Fibroblast of lung (primary cell): ENCODE measurements around the gene ITPR1. TPM values are rescaled to one million over a fixed set of nuclear protein-coding genes. Genes with fewer than 3 reads are reported as not detected.

Experiments
- DNase-seq, 2 donors: peaks; one replicate each; pipeline versions ENCODE4 v3.0.0 to v3.0.0-alpha.2; 2010; ENCODE audit warnings: low read depth in 2 of 2
- H2AFZ ChIP-seq: 2 replicates; pipeline ENCODE4 v1.5.1; 2012; ENCODE audit warnings: low read length, control low read depth, inconsistent platforms
- H3K27ac ChIP-seq: 2 replicates; pipeline ENCODE4 v1.5.1; 2011; ENCODE audit warnings: low read length, control low read depth; ENCODE audit not compliant: insufficient read depth
- H3K27me3 ChIP-seq: 2 replicates; pipeline ENCODE4 v1.5.1; 2011; ENCODE audit warnings: mild to moderate bottlenecking, low read length; ENCODE audit not compliant: control insufficient read depth, insufficient read depth
- H3K36me3 ChIP-seq: 2 replicates; pipeline ENCODE4 v1.5.1; 2011; ENCODE audit warnings: low read length; ENCODE audit not compliant: control insufficient read depth, insufficient read depth
- H3K4me1 ChIP-seq: 2 replicates; pipeline ENCODE4 v1.5.1; 2011; ENCODE audit warnings: low read length; ENCODE audit not compliant: control insufficient read depth, insufficient read depth; ENCODE audit errors: extremely low read depth
- H3K4me2 ChIP-seq: 2 replicates; pipeline ENCODE4 v1.5.1; 2011; ENCODE audit warnings: low read length, control low read depth; ENCODE audit not compliant: insufficient read depth; ENCODE audit errors: extremely low read depth
- H3K4me3 ChIP-seq, 4 experiments: fragments of 200-600 bp in 1 of 4; sonication (generic) in 1 of 4; replicated peaks in 1 of 4; 2 replicates each; pipeline ENCODE4 v1.5.1; 2011 to 2016; ENCODE audit warnings: low read length in 4 of 4, low read depth in 3 of 4, mild to moderate bottlenecking in 3 of 4, control low read depth in 2 of 4, inconsistent platforms in 1 of 4, mixed read lengths in 1 of 4; ENCODE audit not compliant: insufficient read depth in 1 of 4; ENCODE audit errors: control extremely low read depth in 1 of 4
- H3K79me2 ChIP-seq: 2 replicates; pipeline ENCODE4 v1.5.1; 2012; ENCODE audit warnings: mild to moderate bottlenecking, low read length, inconsistent platforms; ENCODE audit not compliant: control insufficient read depth, insufficient read depth
- H3K9ac ChIP-seq: 2 replicates; pipeline ENCODE4 v1.5.1; 2011; ENCODE audit warnings: mild to moderate bottlenecking, low read length, control low read depth; ENCODE audit not compliant: insufficient read depth
- H3K9me3 ChIP-seq: 2 replicates; pipeline ENCODE4 v1.5.1; 2012; ENCODE audit warnings: low read depth, low read length; ENCODE audit not compliant: control insufficient read depth, insufficient read depth
- H4K20me1 ChIP-seq: 2 replicates; pipeline ENCODE4 v1.5.1; 2011; ENCODE audit warnings: low read length; ENCODE audit not compliant: control insufficient read depth, insufficient read depth; ENCODE audit errors: extremely low read depth
- EZH2 ChIP-seq: IDR thresholded peaks from 2 replicates; pipeline ENCODE4 v1.5.1; 2012; ENCODE audit warnings: low read length, control low read depth, mild to moderate bottlenecking; ENCODE audit errors: missing control alignments
- polyA plus RNA-seq, 2 donors: library from polyadenylated mRNA; depleted of rRNA in 1 of 2; stranded (reverse) in 1 of 2; unstranded in 1 of 2; fragments of >200 nt; gene quantifications; 2 replicates each; pipeline ENCODE4 v1.2.1, GENCODE V29; 2011 to 2012; ENCODE audit warnings: missing spikeins in 1 of 2
- total RNA-seq: library from RNA; depleted of rRNA; stranded (reverse); fragments of >200 nt; gene quantifications from 2 replicates; pipeline ENCODE4 v1.2.1, GENCODE V29; 2014
- TF ChIP-seq, protein P1 (sequence below), 2 donors: IDR thresholded peaks in 1 of 2; conservative IDR thresholded peaks in 1 of 2; 1 replicate in 1 of 2; 2 replicates in 1 of 2; pipeline ENCODE4 v1.5.1; 2011 to 2012; ENCODE audit warnings: low read length in 2 of 2, control low read depth in 1 of 2, inconsistent platforms in 1 of 2, low read depth in 1 of 2, mild to moderate bottlenecking in 1 of 2

Gene ITPR1
- total and polyA plus RNA-seq, 2 donors (not counting 1 experiment from before 2014, with no cell fraction given): 19.2 to 87.0 TPM

GRCh38 chr3:4751029-4751501 is 257.9 kb downstream of the ITPR1 start:
- Histone ChIP-seq H3K4me2 (no peak overlapping the region), H3K9me3 (no peaks in the 10 kb centered on the region), H2AFZ (no peak overlapping the region), H3K27ac (no peak overlapping the region), H3K4me1 (no peaks in the 10 kb centered on the region), H3K36me3 (no peaks in the 10 kb centered on the region), H3K4me3 (no peak overlapping the region), H3K9ac (no peak overlapping the region), H3K79me2 (no peaks in the 10 kb centered on the region), H3K27me3 (no peaks in the 10 kb centered on the region), H4K20me1 (no peaks in the 10 kb centered on the region)
- DNase-seq: no peak
- TF ChIP-seq EZH2: no peak
- TF ChIP-seq, protein P1, sequence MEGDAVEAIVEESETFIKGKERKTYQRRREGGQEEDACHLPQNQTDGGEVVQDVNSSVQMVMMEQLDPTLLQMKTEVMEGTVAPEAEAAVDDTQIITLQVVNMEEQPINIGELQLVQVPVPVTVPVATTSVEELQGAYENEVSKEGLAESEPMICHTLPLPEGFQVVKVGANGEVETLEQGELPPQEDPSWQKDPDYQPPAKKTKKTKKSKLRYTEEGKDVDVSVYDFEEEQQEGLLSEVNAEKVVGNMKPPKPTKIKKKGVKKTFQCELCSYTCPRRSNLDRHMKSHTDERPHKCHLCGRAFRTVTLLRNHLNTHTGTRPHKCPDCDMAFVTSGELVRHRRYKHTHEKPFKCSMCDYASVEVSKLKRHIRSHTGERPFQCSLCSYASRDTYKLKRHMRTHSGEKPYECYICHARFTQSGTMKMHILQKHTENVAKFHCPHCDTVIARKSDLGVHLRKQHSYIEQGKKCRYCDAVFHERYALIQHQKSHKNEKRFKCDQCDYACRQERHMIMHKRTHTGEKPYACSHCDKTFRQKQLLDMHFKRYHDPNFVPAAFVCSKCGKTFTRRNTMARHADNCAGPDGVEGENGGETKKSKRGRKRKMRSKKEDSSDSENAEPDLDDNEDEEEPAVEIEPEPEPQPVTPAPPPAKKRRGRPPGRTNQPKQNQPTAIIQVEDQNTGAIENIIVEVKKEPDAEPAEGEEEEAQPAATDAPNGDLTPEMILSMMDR (conservative IDR thresholded peaks at IDR 0.05 in 1 of 2, IDR thresholded peaks at IDR 0.05 in 1 of 2; ENCODE audit: low read depth in 1 of 2, low read length in 2 of 2): no peak

DNA sequence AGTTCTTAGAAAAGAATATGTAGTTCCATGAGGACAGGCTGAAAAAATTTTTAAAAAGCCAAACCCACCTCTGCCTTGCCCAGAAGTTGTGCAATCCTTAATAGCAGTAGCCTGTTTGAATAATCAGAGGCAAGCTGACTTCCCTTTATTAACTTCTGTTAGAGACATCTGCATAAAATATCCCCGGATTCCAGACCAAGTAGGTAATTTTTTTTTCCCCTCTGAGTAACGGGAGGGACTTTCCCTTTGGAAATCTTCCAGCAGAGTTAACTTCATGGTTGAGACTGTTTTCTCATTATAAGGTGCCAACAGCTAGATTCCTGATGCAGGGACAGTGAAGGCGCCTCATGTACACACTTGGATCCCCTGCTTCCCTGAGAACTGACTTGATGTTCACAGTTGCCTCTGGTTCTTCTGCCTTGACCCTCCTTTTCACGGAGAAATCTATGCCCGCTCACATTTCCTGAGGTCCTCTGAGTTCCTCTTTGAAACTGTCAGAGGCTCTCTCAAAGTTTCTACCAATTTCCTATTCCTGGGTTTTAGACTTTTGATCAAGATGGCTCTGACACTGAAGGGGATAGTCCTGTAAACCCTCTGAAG is 258.5 kb downstream of the ITPR1 start:
- Histone ChIP-seq H4K20me1 (no peaks in the 10 kb centered on the region), H3K4me1 (no peaks in the 10 kb centered on the region), H3K79me2 (no peaks in the 10 kb centered on the region), H3K9ac (no peak overlapping the region), H3K27ac (no peak overlapping the region), H3K4me3 (no peak overlapping the region), H2AFZ (no peak overlapping the region), H3K27me3 (no peaks in the 10 kb centered on the region), H3K36me3 (no peaks in the 10 kb centered on the region), H3K9me3 (no peaks in the 10 kb centered on the region), H3K4me2 (no peak overlapping the region)
- TF ChIP-seq, protein P1 (conservative IDR thresholded peaks at IDR 0.05 in 1 of 2, IDR thresholded peaks at IDR 0.05 in 1 of 2; ENCODE audit: low read depth in 1 of 2, low read length in 2 of 2): no peak
- TF ChIP-seq EZH2: no peak
- peak; percentile 62 to 96 for DNase-seq

- Histone ChIP-seq H3K27ac (no peak overlapping the region), H3K4me1 (no peaks in the 10 kb centered on the region), H3K9me3 (no peaks in the 10 kb centered on the region), H3K27me3 (no peaks in the 10 kb centered on the region), H3K9ac (no peak overlapping the region), H3K36me3 (no peaks in the 10 kb centered on the region), H3K4me3 (no peak overlapping the region), H4K20me1 (no peaks in the 10 kb centered on the region), H3K4me2 (no peak overlapping the region), H3K79me2 (no peaks in the 10 kb centered on the region), H2AFZ (no peak overlapping the region)
- peak in 1 of 2 donors; percentile 83 for DNase-seq
- TF ChIP-seq, protein P1 (conservative IDR thresholded peaks at IDR 0.05 in 1 of 2, IDR thresholded peaks at IDR 0.05 in 1 of 2; ENCODE audit: low read depth in 1 of 2, low read length in 2 of 2): no peak
- TF ChIP-seq EZH2: no peak
Observed at GRCh38 chr3:4752201-4753072, 259.3 kb downstream of the ITPR1 start.
